Stimulated activated CD4-positive, alpha-beta T cell treated with anti-CD3 and anti-CD28 coated beads, Interleukin-2, amount 100 ng/mL, for 24 hours (primary cell): ENCODE measurements around the gene FBXO41.

Experiments used
- DNase-seq, 2 donors: peaks; one replicate each; pipeline ENCODE4 v3.0.0-alpha.2; 2020

FBXO41 gene

DNA sequence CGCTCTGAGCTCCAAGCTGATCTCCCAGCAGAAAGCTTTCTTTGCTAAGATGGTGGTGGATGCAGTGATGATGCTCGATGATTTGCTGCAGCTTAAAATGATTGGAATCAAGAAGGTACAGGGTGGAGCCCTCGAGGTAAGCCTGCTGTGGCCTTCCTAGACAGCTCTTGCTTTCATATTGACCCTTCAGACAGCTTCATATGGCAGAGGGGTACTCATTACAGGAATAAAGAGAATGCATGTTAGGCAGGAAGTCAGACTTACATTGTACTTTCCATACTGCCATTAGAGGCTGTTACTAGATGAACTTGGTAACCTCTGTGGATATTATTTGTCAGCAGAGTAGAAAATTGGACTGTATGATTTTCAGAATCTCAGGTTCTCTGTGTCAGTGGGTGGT lies 39.7 kb downstream of the FBXO41 start:
- DNase-seq, result no peak

DNA sequence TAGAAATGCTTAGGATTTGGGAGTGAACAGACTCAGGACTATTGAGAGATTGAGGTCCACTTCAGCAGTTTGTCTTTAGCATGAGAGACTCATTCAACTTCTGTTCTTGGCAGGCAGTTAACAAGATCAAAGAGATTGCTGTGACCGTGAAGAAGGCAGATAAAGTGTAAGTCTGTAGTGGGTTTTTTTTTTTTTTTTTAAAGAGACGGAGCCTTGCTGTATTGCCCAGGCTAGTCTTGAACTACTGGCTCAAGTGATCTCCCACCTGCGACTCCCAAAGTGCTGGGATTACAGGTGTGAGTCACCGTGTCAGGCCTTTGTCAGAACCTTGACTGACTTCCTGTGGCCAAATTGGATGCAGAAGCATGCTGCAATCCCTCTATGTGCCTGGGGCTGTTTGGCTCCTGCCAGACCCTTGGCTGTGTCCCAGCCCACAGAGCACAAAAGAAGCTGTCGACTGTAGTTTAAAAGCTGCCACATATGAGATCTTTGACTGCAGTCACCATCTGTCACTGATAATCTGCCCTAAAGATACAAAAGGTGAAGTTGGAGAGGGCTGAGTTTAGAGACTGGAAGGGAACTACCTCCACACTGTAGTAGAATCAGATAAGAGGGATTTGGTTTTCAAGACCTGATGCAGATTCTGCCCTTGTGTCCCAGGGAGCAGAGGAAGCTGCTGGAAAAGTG lies 40.3 kb downstream of the FBXO41 start:
- DNase-seq, result no peak

DNA sequence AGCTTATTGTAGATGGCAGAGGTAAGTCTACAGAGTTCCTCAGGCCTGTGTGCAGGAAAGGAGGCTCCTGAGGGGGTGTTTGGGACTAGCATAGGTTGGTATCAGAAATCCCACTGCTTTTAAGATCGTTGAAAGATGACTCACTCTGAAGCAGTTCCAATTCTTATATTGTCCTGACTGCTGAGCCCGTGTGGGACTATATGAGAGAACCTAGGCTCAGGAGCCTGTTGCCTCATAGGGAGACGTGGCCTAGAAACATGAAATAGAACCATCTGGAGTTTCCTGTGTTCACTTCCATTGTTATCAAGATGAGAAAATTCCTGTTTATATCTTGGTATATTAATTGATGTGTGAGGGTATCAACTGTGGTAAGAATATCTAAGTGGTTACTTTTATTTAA lies 44.5 kb downstream of the FBXO41 start:
- no peak for DNase-seq

DNA sequence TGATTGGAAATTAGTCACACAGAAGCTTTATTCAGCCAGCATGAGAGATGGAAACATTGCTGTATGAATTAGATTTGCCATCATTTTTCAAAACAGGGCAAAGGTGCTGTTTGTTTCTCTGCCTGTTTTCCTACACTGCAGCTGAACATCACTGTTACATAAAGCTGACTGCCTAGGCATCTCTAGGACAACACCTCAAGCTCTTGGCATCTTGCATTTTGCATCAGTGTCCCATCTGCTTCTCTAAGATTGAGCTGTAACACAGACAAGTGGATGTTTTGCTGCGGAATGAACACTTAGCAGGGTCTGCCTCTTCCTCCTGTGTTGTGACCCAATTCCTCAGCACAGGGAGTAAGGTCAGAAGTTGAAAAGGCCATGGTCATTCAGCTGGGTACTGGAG lies 45.3 kb downstream of the FBXO41 start:
- no peak for DNase-seq

DNA sequence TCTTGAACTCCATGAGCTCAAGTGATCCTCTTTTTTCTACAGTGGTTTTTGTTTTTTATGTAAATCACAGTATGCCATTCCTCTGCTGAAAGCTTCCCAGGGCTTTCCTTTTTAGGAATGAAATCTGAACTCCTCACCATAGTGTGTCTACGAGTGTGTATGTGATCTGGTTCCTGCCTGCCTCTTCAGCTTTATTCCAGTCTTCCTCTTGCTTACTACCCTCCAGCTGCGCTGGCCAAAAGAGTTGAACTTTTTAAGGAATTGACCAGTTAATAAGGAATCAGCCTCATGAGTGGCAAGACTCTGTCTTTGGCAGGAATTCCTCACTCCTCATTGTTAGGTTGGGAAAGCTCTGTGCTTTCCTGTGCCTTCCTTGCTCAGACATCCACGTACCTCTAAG lies 46.1 kb downstream of the FBXO41 start:
- DNase-seq, result no peak

DNA sequence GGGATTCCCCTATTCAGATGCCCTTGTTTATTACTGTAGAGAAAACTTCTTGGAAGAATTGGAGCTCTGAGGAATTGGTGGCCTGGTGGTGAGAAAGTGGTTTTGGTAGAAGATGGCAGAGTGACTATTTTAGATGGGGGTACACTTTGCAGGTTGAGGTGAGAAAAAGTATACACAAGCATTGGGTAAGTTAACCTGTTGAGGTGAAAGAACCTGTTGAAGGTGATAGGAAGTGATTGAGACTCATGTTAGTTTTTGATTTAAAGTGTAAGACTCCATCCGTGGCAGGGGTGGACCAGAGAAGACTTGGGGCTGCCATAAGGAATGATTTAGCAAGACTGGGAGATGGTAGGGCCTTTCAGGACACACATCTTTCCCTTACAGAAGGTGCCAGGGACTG lies 47.1 kb downstream of the FBXO41 start:
- DNase-seq, result no peak

DNA sequence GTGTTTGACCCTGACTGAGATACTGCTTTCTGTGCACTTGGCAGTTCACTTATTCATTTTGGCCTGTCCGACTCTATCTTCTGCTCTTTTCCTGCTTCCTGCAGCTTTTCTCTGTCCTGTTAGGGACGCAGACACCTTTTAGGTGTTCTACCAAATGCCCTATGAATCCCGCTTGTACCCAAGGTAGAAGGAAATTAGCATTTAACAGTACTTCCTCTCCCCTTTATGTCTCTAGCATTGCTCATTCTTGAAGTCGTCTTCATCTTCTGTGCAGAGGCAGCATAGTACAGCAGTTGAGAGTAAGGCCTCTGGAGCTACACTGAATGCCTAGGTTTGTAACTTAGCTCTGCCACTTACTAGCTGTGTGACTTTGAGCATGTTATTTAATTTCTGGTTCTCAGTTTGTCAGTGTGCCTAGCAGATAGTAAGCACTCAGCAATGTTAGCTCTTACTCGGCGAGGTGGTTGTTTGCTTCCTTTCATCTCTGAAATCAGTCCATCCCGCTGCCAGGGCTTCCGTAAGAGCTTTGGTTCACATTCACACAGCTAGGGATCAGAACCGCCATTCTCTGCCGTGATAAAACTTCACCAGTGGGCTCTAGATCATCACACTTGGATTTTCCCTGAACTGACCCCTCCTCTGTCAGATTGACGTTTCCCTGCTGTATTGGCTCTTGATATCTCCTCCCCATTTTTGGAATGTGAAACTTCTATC lies 48.8 kb downstream of the FBXO41 start:
- DNase-seq, result no peak

DNA sequence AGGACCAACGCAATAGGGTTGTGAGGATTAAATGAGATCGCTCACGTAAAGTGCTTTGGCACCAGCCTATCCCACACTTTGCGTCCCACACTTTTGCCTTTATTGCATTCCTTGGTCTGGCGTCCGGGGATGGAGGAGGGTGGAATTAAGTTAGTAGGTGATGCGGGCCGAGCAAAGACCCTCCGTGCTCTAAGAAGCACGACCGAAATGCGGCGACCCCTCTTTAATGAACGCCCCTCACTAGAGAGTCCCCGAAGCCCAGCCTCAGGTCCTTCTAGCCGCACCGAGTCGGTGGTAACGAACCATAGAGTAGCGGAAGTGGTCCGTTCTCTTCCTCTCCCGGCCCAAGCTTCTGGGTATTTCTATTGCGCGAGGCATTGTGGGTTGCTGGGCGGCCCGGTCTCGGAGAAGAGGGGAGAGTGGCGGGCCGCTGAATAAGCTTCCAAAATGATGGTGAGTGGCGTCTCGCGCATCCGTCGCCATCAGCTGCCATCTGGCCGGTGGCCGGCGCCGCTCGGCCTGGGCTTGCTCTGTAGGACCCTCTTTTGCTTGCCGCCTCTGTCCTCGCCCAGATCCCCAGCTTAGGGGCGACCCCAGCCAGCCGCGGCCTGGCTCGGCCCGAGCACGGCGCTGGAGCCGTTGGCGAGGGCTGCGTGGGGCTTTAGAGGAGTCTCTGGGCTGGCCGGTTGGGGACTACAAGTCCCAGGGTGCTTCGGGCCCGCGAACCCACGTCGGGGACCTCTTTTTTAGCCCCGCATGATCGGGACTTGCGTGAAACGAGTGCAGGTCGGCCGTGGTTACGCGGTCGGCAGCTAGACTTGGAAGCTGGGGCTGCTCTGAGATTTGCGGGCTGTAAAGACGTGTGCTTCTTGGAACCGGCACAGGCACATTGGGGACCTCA lies 50.1 kb downstream of the FBXO41 start, which contains the start of gene CCT7:
TSS of gene CCT7 (plus strand) at position 377 of the 901 bp plus-strand sequence. CDS start at position 448, 71 bp downstream.
- DNase-seq, result peak; percentile 81 to 87

DNA sequence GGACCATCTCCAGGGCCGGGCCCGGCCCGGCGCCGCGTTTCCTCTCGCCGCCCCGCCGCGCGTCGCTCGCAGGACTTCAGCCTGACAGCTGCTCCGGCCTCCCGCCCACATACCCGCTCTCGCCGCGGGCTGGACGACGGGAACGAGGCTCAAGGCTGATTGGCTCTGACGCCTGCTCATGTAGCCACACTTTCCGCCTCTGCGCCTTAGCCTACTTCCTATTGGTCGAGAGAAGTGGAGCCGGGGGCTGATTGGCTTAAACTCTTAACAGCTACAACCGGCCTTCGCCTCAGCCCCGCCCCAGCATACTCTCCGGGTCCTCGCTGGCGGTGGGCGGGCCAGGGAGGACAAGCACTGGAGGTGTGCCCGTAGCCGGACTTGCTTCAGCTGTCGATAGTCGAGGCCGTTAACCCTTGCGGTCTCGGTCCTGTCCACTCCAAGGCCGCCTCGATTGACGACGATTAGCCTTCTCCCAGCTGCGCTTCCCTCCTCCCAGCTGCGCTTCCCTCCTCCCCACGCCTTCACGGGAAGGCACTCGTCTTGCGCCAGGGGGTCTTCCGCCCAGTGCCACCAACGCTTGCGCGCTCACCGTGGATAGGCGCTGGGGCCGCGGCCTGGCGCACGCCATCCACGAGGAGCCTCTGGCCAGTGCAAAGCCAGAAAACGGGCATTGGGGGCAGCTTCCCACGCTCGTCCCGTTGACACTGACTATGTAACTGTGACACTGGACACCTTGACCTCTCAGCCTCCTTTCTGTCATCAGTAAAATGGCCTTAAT lies 50.9 kb downstream of the FBXO41 start, which contains the start of gene PRADC1:
TSS of gene PRADC1 (minus strand) at position 86 of the 778 bp plus-strand sequence. CDS start at position 7, 79 bp downstream.
- peak; percentile 91 to 94 for DNase-seq

DNA sequence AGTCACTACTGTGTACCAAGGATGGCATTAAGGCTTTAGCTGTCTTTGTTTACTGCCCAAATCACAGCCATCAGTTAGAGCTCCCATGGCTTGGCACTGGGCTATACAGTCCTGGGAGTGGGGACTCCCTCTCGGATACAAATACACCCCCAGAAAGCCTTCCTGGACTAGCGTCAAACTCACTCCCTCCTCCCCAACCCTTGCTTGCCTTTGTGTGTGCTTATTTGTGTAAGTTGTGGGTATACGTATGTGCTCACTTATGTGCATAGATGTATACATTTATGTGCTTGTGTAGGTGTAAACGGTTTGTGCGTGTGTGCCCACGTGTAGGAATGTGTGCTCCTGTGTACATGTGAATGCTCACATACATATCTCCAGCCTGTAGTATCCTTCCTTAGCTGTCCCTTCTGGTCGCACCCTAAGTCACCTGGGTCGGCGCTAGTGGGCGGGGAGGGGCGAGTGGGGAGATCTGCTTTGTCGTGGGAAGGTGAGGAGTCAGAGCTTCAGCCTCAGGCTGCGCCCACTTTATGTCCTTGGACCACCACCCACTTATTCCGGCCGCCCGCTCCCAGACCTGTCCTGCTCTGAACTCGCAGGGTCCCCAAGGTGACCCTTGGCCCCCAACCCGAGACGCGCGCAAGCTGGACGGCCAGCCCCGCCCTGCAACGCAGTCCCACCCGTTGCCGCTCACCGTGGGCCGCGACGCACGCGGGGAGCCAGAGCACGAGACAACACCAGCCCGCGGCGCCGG lies 51.7 kb downstream of the FBXO41 start:
- DNase-seq, result peak; percentile 28 to 56

DNA sequence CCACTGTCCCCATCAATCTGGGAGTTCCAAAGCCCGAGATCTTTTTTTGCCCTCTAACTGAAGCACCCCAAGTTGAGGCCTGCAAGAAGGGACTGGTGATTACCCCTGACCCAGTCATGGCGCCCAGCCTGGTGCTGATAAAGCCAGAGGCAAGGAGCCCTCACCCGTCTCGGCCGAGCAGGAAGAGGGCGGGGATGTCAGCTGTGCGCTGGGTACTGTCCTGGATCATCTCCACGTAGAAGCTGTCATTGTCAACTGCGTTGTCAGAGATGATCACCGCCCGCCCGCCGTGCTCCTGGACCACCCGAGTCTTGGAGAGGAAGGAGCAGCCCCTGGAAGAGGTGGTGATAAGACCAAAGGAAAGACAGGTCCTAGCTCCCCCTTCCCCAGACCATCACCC lies 55.6 kb downstream of the FBXO41 start:
- DNase-seq, result no peak

DNA sequence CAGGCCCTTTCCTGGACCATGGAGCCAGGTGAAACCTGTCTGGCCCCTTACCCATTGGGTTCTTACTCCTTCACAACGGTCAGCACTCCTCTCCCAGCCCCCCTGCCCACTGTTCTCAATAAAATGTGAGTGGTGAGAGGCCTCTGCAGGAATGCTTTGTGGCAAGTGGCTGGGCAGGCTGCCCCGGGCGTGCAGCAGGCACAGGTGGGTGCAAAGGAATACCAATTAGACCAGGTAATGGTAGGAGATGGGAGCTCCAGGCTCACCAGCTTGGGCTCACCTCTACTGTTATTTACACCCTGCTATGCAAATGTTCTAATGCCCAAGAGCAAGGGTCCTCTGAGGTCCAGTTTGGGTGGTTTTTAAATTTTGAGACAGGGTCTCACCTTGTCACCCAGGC lies 57.2 kb downstream of the FBXO41 start:
- DNase-seq, result no peak

DNA sequence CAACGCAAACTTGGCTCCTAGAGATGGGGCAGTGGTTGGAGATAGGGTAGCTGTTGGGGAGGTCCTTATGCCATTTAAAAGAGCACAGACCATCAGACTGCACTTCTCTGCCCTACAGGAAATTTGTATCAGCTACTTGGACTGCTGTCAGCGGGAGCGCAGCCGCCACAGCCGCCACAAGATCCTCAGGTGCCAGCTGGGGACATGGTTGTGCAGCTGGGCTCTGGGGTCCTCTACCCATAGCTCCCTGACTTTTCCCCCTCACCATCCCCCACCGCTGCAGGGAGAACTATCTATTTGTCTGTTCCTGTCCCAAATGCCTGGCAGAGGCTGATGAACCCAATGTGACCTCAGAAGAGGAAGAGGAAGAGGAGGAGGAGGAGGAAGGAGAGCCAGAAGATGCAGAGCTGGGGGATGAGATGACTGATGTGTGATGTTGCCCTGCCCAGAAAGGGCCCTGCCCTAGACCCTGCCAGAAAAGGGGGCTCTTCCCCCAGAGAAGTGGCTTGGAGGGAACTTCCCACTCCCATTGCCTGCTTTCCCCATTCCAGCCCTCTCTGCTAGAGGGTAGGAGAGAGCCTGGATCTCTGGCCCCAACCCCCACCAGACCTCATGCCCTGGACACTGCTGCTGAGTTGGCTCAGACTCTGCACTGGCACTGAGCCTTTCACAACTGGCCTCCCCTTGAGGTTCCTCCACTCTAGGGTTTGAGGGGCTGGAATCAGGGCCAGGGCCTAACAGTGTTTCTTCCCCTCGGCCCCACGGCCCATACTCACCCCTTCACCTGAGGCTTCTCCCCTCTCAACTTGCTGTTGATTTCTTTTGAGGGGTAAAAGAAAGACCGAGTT lies 58.5 kb downstream of the FBXO41 start:
- DNase-seq, result no peak

DNA sequence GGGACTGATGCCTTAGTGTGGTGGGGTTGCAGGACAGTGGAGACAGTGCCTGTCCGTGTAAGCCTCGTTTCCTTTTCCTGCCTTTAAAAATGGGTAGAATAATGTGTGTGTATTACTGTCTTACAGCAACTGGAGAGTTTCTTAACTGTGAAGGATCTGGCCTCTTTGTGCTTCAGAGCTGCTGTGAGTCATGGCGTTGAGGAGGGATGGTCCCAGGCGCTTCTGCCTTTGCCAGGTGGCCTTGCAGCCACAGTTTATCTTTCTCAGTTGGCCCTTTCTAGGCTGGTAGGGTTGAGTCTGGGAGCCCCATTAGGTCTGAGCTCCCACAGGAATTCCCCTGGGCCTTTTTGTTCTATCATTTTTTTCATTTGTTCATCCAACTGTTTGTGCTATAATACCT lies 60.5 kb downstream of the FBXO41 start:
- DNase-seq, result no peak

DNA sequence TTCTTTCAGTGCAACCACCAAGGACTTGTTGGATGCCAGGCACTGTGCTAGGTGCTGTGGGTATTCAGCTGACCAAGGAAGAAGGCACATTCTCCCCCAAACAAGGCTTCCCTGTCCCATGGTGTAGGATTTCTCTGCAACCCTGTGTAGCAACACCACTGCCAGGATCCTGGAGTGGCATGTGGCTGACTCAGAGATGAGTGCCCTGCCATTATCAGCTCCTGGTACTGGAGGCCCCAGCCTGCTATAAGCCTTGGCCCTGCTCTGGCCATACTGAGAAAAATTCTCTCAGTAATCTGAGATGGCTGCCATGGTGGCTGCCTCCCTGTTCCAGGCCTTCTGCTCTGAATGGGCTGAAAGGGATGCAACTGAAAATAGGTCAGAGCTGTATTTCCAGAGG lies 66.0 kb downstream of the FBXO41 start:
- no peak for DNase-seq

DNA sequence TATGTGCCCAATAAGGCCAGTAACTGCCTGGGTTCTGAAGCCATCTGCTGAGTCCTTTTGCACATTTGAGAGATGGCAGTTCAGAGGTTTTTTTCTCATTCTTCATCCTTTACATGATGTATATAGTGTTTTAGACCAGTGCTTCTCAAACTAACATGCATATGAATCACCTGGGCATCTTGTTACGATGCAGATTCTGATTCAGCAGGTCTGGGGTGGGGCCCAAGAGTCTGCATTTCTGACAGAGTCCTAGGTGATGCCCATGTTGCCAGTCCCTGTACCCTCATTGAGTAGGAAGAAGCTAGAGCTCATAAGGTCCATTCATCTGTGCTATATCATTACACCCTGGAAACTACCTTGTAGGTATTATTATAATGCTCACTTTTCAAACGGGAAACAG lies 66.5 kb downstream of the FBXO41 start:
- DNase-seq, result no peak

DNA sequence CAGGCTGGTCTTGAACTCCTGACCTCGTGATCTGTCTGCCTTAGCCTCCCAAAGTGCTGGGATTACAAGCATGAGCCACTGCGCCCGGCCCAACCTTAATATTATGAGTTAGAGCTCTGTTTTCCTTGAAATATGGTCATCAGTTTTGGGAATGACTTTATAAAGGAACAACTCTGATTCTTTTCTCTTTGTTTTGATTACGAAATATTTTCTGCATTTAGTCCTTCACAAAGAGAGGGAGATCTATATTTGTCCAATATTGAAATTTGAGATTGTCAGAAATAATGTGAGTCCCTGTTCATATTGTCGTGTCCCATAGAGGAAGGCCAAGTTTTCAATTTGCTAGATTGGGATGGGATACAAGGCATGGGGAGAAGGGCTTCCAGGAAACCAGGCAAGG lies 67.1 kb downstream of the FBXO41 start:
- no peak for DNase-seq

DNA sequence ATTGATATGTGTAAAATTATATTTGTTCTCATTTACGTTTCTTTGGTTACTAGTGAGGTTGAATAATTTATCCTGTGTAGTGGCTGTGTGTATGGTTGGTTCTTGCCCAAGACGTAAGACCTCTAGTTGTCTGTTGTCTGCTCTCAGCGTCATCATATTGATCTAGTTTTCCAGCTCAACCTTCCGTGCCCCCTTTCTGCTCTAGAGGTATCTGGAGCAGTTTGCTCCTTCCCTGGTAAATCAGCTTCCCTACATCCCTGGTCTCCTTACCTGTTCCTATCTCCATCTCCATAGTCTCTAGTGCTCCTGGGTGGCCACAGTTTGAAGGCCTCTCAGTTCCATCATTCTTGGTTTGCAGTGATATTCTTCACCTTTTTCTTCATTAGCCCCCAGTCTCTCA lies 69.0 kb downstream of the FBXO41 start:
- DNase-seq, result no peak

DNA sequence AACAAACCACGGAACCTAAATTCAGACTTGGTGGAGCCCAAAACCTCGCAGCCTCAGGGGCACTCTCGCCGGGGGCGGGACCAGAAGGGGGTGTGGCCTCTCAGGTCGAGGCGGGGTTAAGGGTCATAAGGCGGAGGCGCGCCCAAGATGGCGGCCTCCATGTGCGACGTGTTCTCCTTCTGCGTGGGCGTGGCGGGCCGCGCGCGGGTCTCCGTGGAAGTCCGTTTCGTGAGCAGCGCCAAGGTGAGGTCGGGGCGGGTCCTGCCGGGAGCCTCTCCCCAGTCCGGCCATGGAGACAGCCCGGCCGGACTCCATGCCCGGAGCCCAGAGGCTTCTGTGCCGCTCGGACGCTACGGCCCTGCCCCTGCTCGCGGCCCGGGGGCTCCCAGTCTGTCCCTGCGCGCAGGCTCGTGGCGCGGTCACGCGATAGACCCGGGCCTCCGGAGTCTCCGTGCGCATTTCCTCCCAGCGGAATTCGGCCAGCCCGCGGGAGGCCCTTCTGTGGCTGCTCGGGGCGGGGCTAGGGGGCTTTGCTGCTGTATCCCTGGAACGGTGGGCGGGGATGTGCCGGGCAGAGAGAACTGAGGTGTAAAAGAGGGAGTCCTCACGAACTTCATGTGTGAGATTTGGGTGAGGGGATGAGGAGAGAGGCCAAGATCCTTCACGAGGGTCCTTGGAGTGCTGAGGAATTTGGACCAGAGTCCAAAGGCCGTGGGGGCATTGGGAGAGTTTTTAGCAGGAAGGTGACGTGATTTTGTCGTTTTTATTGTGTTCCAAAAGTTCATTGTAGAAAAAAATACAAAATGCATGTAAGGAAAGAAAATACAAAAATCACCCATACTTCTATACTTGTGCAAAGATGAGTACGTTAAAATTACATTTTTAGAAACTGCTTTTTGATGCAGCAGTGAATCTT lies 69.9 kb downstream of the FBXO41 start, which contains the start of gene SMYD5:
TSS of gene SMYD5 (plus strand) at position 126 of the 916 bp plus-strand sequence. CDS start at position 148, 22 bp downstream.
- DNase-seq, result peak; percentile 95
